Right lung (tissue), 5 donors: Measurements from ENCODE around the gene CHCHD4. TPM values are rescaled to one million over a fixed set of nuclear protein-coding genes. Genes with fewer than 3 reads are reported as not detected.
"Not testable (repeated sequence)": the region's sequence is repeated elsewhere in the genome, so short reads cannot be mapped to it uniquely, and the experiment has no call there.

Experiments
- DNase-seq, 2 donors: peaks; one replicate each; pipeline ENCODE4 v3.0.0-alpha.2; 2013
- polyA plus RNA-seq, 5 donors: library from polyadenylated mRNA; unstranded; fragments of 120-200 nt; gene quantifications; one replicate each; pipeline versions ENCODE4 v1.2.1 to v1.2.3, GENCODE V29; 2013; ENCODE audit warnings: inconsistent platforms in 1 of 5, low replicate concordance in 1 of 5; ENCODE audit not compliant: insufficient read length in 5 of 5, insufficient read depth in 1 of 5

Gene CHCHD4
- polyA plus RNA-seq, 5 donors: 13.0 to 14.5 (median 13.6) TPM

DNA sequence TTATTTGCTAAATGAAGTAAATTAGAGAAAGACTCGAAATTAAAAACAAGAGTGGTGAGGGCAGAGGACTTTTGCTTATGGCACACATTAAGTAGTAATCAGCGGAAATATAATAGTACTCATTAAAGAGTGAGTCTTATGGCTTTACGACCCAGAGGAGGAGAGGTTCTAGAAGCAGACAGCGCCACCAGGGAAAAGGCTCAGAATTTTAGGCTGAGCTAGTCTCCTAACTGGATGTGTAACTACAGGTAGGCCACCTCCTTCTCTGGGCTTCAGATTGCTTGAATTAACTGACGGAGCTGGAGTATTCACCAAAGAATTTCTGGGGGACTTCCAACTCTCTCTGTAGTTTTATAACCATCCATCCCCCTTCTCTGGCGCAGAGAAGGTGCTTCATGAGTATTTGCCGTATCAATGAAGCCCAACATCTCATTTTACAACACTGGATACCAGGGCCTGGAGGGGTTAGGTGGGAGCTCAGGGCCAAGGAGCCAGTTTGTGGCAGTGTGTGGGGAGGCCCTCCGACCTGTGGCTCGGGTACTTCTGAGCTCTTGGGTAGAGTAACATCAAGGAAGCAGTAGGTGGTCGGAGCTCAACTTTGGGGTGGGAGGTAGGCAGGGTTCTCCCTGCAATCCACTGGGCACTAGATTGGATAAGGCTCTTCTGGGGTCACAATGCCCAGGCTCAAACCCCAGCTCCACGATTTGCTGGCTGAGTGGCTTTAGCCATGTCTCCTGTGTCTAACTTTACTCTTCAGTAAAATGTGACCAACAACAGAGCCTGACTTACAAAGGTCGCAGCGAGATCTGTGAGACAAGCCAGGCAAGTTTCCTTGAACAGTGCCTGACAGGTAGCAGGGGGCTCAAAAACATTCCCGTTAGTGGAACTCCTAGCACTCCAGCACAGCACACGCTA is 1.1 kb downstream of the CHCHD4 start:
- no peak for DNase-seq

- DNase-seq: no peak
These were observed 2.4 kb downstream of the CHCHD4 start for GRCh38 chr3:14122301-14122700.

DNA sequence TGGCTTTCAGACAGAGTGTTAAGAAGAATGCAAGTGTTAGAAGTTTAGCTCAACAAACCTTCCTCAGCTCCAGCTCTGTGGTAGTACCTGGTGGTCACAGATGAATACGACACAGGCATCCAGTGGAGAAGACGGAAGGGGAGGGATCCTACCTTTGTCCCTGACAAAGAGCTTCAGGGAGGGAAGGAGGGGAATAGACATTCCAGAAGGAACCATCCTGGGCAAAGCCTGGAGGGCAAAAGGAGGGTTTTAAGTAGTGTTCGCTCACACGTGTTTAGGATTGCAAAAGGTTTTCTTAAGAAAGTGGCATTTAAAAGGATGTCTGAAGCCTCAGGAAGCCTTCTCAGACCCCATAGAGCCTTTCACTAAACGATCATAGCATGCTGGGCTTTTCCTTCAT is 2.8 kb downstream of the CHCHD4 start:
- DNase-seq: no peak

- DNase-seq: not testable (repeated sequence)
These were observed 3.7 kb downstream of the CHCHD4 start for GRCh38 chr3:14120921-14121448.

DNA sequence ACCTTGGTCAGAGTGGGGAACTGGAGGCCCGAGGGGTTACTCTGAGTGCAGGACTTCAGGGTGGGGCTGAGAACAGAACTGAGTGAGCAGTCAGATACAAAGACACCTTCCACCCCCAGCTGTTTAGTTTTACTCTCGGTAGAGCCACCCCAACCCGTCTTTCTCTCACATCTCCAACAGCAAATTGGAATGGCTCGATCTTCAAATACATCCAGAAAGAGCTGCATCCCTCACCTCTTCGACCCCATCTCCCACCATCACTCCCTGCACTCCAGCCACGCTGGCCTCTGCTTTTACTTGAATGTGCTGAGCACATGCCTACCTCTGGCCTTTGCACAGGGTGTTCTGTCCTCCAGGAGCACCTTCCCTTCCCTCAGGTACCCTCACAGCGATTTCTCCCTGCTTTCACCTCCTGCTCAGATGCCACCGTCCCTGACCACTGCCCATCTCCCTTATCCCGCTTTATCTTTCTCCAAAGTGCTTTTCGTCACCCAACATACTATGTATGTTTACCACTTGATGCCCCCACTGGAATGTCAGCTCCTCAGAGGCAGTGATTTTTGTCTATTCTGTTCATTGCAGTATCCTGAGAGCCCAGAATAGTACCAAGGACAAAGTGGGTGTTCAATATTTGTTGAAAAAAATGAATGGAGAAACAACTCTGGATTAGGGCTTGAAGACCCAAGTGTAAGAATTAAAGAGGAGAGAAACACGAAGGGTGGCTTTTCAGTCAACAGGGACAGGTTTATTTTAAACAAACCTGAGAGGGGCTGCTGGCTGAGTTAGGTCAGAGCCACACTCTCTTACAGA is 4.4 kb downstream of the CHCHD4 start:
- no peak for DNase-seq

GRCh38 chr3:14119651-14120050 is 5.0 kb downstream of the CHCHD4 start:
- DNase-seq: no peak

GRCh38 chr3:14118400-14119381 is 6.0 kb downstream of the CHCHD4 start:
- DNase-seq: peak; percentile 63 to 64

- no peak for DNase-seq
These were observed 6.9 kb downstream of the CHCHD4 start for GRCh38 chr3:14117468-14118399.

DNA sequence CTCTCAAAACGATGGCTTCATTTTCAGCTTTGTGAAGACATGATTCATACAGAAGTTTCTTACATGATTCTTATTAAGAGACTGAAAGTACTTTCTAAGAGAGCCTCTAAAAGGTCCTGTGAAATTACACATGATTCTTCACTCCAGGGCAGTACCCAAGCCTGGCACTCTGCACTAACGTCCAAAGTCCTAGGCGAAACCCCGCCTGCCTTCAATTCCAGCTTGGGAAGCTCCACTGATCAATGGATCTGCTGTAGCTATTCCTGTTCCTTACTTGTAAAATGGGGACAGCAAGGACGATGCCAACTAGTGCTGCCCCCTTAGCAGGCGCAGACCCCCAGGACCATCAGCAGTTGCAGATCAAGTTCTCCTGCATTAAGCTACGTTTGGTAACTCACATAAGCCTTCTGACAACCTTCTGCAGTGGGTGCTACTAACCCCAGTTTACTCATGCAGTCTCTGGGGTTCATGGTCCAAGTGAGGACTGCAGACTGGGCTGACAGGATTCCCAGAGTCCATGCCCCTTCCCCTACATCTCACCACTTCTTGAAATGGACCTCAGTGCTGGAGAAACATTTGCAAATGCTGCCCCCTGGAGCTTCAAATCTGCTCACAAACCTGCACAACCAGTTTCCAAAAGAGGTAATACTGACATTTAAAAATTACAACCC is 10.6 kb downstream of the CHCHD4 start:
- DNase-seq: no peak

DNA sequence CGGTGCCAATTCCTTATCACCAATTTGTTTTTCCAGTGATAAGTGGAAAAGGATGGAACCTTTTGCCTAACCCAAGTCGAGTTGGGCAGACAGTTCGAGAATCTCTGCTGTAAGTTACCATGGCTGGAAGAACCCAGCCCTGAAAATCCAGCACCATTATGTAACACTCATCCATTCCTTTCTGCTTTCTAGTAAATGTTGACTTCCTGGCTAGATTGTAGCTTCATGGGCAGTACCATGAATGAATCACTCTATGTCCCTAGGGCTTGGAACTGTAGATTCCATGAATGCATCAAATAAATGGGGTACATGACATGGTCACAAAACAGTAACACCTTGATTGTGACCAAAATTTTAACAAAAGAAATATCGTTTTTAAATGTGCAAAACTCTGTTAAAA is 14.0 kb downstream of the CHCHD4 start:
- DNase-seq: no peak

- DNase-seq: not testable (repeated sequence)
These were observed 14.8 kb downstream of the CHCHD4 start for GRCh38 chr3:14109821-14110220.

GRCh38 chr3:14097616-14098391 is 26.9 kb downstream of the CHCHD4 start:
- DNase-seq: no peak

GRCh38 chr3:14096742-14097141 is 27.9 kb downstream of the CHCHD4 start:
- DNase-seq: no peak

GRCh38 chr3:14093831-14094230 is 30.8 kb downstream of the CHCHD4 start:
- DNase-seq: no peak

DNA sequence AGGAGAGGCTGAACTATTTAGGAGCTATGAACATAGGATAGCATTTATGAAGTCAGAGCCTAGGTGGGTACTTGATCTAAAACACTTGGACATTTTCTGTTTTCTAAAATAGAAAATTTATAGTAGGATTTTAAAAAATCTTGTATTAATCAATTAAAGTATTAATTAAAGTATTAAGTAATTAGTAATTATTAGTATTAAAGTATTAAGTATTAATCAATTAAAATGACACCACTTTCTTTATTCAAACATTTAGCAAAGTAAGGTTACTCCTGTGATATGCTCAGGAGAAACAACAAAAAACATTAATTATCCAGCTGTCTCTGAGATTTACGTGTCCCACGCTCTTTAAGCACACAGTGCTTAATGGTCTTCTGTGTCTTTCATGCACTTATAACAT is 32.2 kb downstream of the CHCHD4 start:
- DNase-seq: no peak

- DNase-seq: not testable (repeated sequence)
These were observed 32.7 kb downstream of the CHCHD4 start for GRCh38 chr3:14091959-14092358.

GRCh38 chr3:14087461-14087860 is 37.2 kb downstream of the CHCHD4 start:
- not testable (repeated sequence) for DNase-seq

- DNase-seq: no peak
These were observed 42.5 kb downstream of the CHCHD4 start for GRCh38 chr3:14082108-14082657.
